Lower leg skin (tissue), 3 donors: Measurements from ENCODE around the gene MFGE8.

ENCODE experiments used
- CTCF ChIP-seq, 3 donors: fragments of 450-650 bp; IDR thresholded peaks; one replicate each; pipeline ENCODE4 v1.5.1; 2016; ENCODE audit warnings: antibody characterized with exemption in 3 of 3, mild to moderate bottlenecking in 3 of 3, moderate library complexity in 2 of 3
- POLR2A ChIP-seq, 2 donors: fragments of 450-650 bp; IDR thresholded peaks; one replicate each; pipeline ENCODE4 v1.6.1; 2016 to 2017; ENCODE audit warnings: antibody characterized with exemption in 2 of 2, mild to moderate bottlenecking in 1 of 2, moderate library complexity in 1 of 2

- TF ChIP-seq CTCF (IDR thresholded peaks at IDR 0.05): no peak
- no peak for TF ChIP-seq POLR2A (IDR thresholded peaks at IDR 0.05)
Observed at GRCh38 chr15:88904257-88904623, 8.9 kb downstream of the MFGE8 start.
